Glutamatergic neuron (in vitro differentiated cells): ENCODE measurements around the gene TMEM196. TPM values are rescaled to one million over a fixed set of nuclear protein-coding genes. Genes with fewer than 3 reads are reported as not detected.

ENCODE experiments used
- DNase-seq: peaks from one replicate; pipeline ENCODE4 v3.0.0; 2022
- H3K27ac Mint-ChIP-seq: one replicate; pipeline ENCODE4 v1.8.0; 2020; ENCODE audit warnings: mild to moderate bottlenecking, mixed read lengths, inconsistent platforms; ENCODE audit not compliant: unreplicated experiment
- H3K27me3 Mint-ChIP-seq: one replicate; pipeline ENCODE4 v1.8.0; 2020; ENCODE audit warnings: mild to moderate bottlenecking, moderate library complexity, mixed read lengths, inconsistent platforms; ENCODE audit not compliant: unreplicated experiment
- H3K36me3 Mint-ChIP-seq: one replicate; pipeline ENCODE4 v1.8.0; 2020; ENCODE audit warnings: mild to moderate bottlenecking, mixed read lengths, inconsistent platforms; ENCODE audit not compliant: unreplicated experiment
- H3K4me1 Mint-ChIP-seq: one replicate; pipeline ENCODE4 v1.8.0; 2020; ENCODE audit warnings: mild to moderate bottlenecking, low read depth, mixed read lengths, inconsistent platforms; ENCODE audit not compliant: unreplicated experiment
- H3K4me3 Mint-ChIP-seq: one replicate; pipeline ENCODE4 v1.8.0; 2020; ENCODE audit warnings: mild to moderate bottlenecking, mixed read lengths, inconsistent platforms; ENCODE audit not compliant: unreplicated experiment
- H3K9me3 Mint-ChIP-seq: one replicate; pipeline ENCODE4 v1.8.0; 2020; ENCODE audit warnings: mild to moderate bottlenecking, moderate library complexity, mixed read lengths, inconsistent platforms; ENCODE audit not compliant: unreplicated experiment
- CTCF ChIP-seq: fragments of 200-600 bp; sonication (generic); IDR thresholded peaks from one replicate; pipeline ENCODE4 v1.5.0; 2021; ENCODE audit not compliant: partially characterized antibody, unreplicated experiment
- microRNA-seq: library from miRNA; unstranded; fragments of <30 nt; microRNA quantifications from one replicate; pipeline ENCODE4, GENCODE V29; 2020; ENCODE audit not compliant: unreplicated experiment
- total RNA-seq: library from RNA; stranded (reverse); fragmentation: NEBNext Ultra II Directional; extraction: Animal tissue kit (Norgen Biotek cat#: 25700); gene quantifications from one replicate; pipeline ENCODE4 v1.2.1, GENCODE V29; 2021; ENCODE audit not compliant: unreplicated experiment

The TMEM196 gene
- total RNA-seq, 1 donor from 2014 or later, result 3.6 TPM

DNA sequence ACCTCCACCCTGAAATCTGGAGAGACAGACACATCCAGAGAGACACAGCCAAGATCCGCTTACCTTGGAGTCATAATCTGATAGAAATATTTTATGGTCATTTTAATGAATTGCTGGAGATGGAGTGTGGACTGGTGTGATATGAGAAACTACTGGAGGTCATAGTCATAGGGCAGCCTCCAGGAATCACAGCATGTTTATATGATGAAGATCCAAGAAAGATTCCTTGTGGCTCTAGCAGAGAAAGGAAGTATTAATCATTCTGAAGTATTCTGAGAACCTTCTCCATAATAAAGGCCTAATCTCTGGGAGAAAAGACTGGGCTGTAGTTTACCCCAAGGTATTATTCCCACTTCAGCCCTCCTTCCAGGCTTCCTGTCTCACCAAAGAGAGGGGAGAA is 102.6 kb downstream of the TMEM196 start:
- no peaks in the 10 kb centered on the region for H3K9me3 Mint-ChIP-seq
- no peaks in the 10 kb centered on the region for H3K27me3 Mint-ChIP-seq
- no peak for TF ChIP-seq CTCF
- no peaks in the 10 kb centered on the region for H3K36me3 Mint-ChIP-seq
- H3K4me3 Mint-ChIP-seq, result no peak overlapping the region
- no peaks in the 10 kb centered on the region for H3K4me1 Mint-ChIP-seq
- no peak for DNase-seq
- no peak overlapping the region for H3K27ac Mint-ChIP-seq

Small RNAs within 50 kb of the gene (microRNA-seq; reads per million reads assigned to microRNA genes)
- 1.5 reads per million, percentile 6 among the genes with 10 or more reads in this experiment for gene MIR3146

Other genes with a start within 250 kb of the TMEM196 start
- 11.3 TPM for gene POLR1F, start 64.6 kb downstream of the TMEM196 start, total RNA-seq